ENCODE data around the gene KLKB1.

DNA sequence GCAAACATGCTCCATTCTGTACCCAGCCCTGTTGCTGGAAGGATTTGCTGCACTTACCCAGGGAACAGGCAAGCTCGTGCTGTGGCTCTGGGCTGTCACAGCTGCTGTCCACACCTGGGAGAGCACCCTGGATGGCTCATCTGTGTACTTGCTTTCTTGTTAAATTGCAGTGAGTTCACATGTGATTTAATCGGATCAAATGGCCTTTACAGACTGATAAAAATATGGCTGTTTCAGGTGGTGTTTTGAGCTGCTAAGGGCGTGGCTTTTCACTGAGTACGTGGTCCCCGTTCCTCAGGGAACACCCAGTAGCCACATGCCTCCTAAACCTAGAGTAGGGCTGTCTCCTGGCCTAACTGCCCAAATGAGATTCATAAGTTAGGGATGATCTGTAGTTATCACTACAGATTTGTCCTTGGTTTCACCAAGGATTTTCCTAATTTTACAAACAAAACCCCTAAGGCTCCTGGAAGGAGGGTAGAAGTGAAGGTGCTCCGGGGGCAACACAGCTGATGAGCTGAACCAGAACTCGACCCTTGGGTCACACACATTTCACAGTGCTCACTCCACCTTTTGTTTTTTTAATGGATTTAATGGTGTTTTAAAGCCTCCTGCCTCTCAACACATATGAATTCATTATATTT is 13.7 kb downstream of the KLKB1 start:
- TF ChIP-seq, protein P1, sequence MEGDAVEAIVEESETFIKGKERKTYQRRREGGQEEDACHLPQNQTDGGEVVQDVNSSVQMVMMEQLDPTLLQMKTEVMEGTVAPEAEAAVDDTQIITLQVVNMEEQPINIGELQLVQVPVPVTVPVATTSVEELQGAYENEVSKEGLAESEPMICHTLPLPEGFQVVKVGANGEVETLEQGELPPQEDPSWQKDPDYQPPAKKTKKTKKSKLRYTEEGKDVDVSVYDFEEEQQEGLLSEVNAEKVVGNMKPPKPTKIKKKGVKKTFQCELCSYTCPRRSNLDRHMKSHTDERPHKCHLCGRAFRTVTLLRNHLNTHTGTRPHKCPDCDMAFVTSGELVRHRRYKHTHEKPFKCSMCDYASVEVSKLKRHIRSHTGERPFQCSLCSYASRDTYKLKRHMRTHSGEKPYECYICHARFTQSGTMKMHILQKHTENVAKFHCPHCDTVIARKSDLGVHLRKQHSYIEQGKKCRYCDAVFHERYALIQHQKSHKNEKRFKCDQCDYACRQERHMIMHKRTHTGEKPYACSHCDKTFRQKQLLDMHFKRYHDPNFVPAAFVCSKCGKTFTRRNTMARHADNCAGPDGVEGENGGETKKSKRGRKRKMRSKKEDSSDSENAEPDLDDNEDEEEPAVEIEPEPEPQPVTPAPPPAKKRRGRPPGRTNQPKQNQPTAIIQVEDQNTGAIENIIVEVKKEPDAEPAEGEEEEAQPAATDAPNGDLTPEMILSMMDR (IDR thresholded peaks at IDR 0.05), result no peak
- TF ChIP-seq ZFX (IDR thresholded peaks at IDR 0.05; ENCODE audit: borderline replicate concordance), result no peak
